Lower leg skin (tissue), 4 donors: ENCODE measurements around the gene CACNA1A. TPM values are rescaled to one million over a fixed set of nuclear protein-coding genes. Genes with fewer than 3 reads are reported as not detected.

ENCODE experiments used
- DNase-seq, 2 donors: peaks; one replicate each; pipeline ENCODE4 v3.0.0-alpha.2; 2019; ENCODE audit warnings: low spot score in 2 of 2
- H3K4me3 ChIP-seq: fragments of 200-600 bp; sonication (generic); 2 replicates; pipeline ENCODE4 v1.5.1; 2017; ENCODE audit warnings: mild to moderate bottlenecking, low read depth; ENCODE audit not compliant: poor library complexity, severe bottlenecking
- CTCF ChIP-seq, 3 donors: fragments of 450-650 bp; IDR thresholded peaks; one replicate each; pipeline ENCODE4 v1.5.1; 2016; ENCODE audit warnings: antibody characterized with exemption in 3 of 3, mild to moderate bottlenecking in 3 of 3, moderate library complexity in 2 of 3
- POLR2A ChIP-seq, 2 donors: fragments of 450-650 bp; IDR thresholded peaks; one replicate each; pipeline ENCODE4 v1.6.1; 2016 to 2017; ENCODE audit warnings: antibody characterized with exemption in 2 of 2, mild to moderate bottlenecking in 1 of 2, moderate library complexity in 1 of 2
- WGBS, 2 donors: methylation state at CpG; one replicate each; pipeline ENCODE4 v1.1.5; 2018; 5-methylcytosine and 5-hydroxymethylcytosine counted together
- intact Hi-C: fragments of 100-400 bp; cut with DNase I; formaldehyde crosslinking; loops from one replicate; pipeline ENCODE4 v1.15.0; 2023; ENCODE audit warnings: low total_unique reads
- total RNA-seq, 4 donors: library from RNA; depleted of rRNA; stranded (reverse); fragments of >200 nt; gene quantifications; one replicate each; pipeline ENCODE4 v1.1.0, GENCODE V29; 2016

The CACNA1A gene
- total RNA-seq, 4 donors from 2014 or later = 0.16 to 0.46 (median 0.22) TPM; not detected in 1

GRCh38 chr19:13356686-13357280 is 149.5 kb downstream of the CACNA1A start:
- no peak for DNase-seq
- no peak overlapping the region for H3K4me3 ChIP-seq
- no peak for TF ChIP-seq POLR2A (IDR thresholded peaks at IDR 0.05)
- no peak for TF ChIP-seq CTCF (IDR thresholded peaks at IDR 0.05)
- intact Hi-C loops = no loop called here
- 67 to 74% methylated on average over 9 of the region's 9 CpGs for WGBS, 2 donors

DNA sequence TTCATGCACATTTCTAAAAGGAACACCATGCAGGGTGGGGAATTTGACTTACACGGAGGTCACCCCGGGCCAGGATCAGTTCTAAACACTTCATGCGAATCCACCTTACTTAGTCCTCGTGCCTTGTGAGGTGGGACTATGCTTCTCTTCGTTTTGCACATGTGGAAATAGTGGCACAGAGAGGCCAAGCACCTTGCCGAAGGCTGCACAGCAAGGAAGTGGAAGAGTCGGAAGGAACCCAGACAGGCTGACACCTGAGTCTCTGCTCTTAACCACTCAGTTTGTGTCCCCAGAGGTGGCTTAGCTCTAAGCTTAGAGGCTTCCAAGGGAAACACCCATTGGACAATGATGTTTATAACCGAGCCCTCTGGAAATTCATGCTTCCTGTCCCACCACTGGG is 150.1 kb downstream of the CACNA1A start:
- DNase-seq = no peak
- intact Hi-C loops = no loop called here
- TF ChIP-seq POLR2A (IDR thresholded peaks at IDR 0.05) = no peak
- TF ChIP-seq CTCF (IDR thresholded peaks at IDR 0.05) = no peak
- WGBS, 2 donors = 71 to 79% methylated on average over 8 of the region's 8 CpGs
- H3K4me3 ChIP-seq = no peak overlapping the region

GRCh38 chr19:13355356-13355755 is 150.9 kb downstream of the CACNA1A start:
- H3K4me3 ChIP-seq = no peak overlapping the region
- TF ChIP-seq CTCF (IDR thresholded peaks at IDR 0.05) (no peak), POLR2A (IDR thresholded peaks at IDR 0.05) (no peak)
- no peak for DNase-seq
- WGBS, 2 donors = 52 to 55% methylated on average over 5 of the region's 5 CpGs
- intact Hi-C loops = no loop called here

DNA sequence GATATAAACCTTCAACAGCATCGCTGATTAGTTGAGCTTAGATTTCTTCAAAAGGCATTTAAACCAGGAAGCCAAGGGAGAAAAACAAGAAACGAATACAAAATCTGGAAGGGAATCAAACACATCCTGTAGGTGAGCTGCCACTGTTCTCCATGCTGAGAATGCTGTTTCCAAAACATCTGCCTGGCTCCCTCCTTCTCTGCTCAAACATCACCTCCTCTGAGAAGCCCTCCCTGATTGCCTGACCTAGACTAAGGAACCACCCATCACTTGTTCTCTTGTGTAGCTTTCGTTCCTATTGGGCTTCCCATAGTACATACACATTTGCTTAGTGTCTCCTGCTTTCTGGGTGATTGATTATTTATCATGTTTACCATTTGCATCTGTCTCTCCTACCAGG is 152.7 kb downstream of the CACNA1A start:
- H3K4me3 ChIP-seq = no peak overlapping the region
- TF ChIP-seq POLR2A (IDR thresholded peaks at IDR 0.05) = no peak
- TF ChIP-seq CTCF (IDR thresholded peaks at IDR 0.05) = no peak
- intact Hi-C loops = no loop called here
- no peak for DNase-seq
- WGBS, 2 donors = 75 to 77% methylated on average over 3 of the region's 3 CpGs

GRCh38 chr19:13350759-13351158 is 155.5 kb downstream of the CACNA1A start:
- TF ChIP-seq CTCF (IDR thresholded peaks at IDR 0.05) (no peak), POLR2A (IDR thresholded peaks at IDR 0.05) (no peak)
- no peak overlapping the region for H3K4me3 ChIP-seq
- DNase-seq = no peak
- intact Hi-C loops = no loop called here
- 87 to 88% methylated on average over 6 of the region's 6 CpGs for WGBS, 2 donors

- intact Hi-C loops = no loop called here
- DNase-seq = no peak
- H3K4me3 ChIP-seq = no peak overlapping the region
- TF ChIP-seq CTCF (IDR thresholded peaks at IDR 0.05) = no peak
- TF ChIP-seq POLR2A (IDR thresholded peaks at IDR 0.05) = no peak
- 84 to 92% methylated on average over 4 of the region's 4 CpGs for WGBS, 2 donors
Observed at GRCh38 chr19:13350072-13350471, 156.2 kb downstream of the CACNA1A start.
